ENCODE results near the gene SLC12A8.

DNA sequence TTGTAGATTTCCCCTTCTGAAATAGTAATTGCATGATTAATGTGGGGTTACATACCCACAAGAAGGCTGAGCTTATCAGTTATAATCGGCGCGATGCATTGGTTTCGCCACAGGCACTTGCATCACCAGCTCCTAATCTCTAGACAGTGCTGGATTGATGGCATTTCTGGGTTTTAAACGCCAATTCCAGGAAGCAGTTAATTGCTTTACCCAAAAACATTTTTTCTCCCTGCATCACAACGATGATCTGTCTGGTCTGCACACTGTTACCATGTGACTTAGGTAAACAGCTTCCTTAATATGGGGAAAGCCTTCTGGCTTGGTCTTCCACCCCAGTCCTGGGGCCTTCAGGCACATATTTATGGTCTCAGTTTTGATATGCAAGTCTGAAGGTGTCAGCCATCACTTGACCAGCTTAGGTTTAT lies 86.7 kb downstream of the SLC12A8 start:
- TF ChIP-seq, protein P1, sequence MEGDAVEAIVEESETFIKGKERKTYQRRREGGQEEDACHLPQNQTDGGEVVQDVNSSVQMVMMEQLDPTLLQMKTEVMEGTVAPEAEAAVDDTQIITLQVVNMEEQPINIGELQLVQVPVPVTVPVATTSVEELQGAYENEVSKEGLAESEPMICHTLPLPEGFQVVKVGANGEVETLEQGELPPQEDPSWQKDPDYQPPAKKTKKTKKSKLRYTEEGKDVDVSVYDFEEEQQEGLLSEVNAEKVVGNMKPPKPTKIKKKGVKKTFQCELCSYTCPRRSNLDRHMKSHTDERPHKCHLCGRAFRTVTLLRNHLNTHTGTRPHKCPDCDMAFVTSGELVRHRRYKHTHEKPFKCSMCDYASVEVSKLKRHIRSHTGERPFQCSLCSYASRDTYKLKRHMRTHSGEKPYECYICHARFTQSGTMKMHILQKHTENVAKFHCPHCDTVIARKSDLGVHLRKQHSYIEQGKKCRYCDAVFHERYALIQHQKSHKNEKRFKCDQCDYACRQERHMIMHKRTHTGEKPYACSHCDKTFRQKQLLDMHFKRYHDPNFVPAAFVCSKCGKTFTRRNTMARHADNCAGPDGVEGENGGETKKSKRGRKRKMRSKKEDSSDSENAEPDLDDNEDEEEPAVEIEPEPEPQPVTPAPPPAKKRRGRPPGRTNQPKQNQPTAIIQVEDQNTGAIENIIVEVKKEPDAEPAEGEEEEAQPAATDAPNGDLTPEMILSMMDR (IDR thresholded peaks at IDR 0.05; ENCODE audit: low read length) = no peak
- TF ChIP-seq EZH2phosphoT487 (IDR thresholded peaks at IDR 0.05; ENCODE audit: low read length) = no peak
